WTC11 (cell line): Measurements from ENCODE around the gene PLEKHA5. TPM values are rescaled to one million over a fixed set of nuclear protein-coding genes. Genes with fewer than 3 reads are reported as not detected.

Source experiments
- ATAC-seq: fragments of 200-7000 bp; cut with Tn5 transposase; 2 replicates; pipeline ENCODE4 v1.10.0; 2021; ENCODE audit warnings: mild to moderate bottlenecking, moderate library complexity
- CTCF ChIA-PET: fragments of 300-600 bp; sonication (Branson Sonifier 250); formaldehyde crosslinking; loops from one replicate; lab custom pipeline; 2021; ENCODE audit warnings: antibody characterized with exemption; lab: Charles Lee
- POLR2A ChIA-PET: fragments of 350-600 bp; sonication (Branson Sonifier 250); formaldehyde crosslinking; loops from one replicate; lab custom pipeline; 2021; ENCODE audit warnings: antibody characterized with exemption; lab: Charles Lee
- DNase-seq: peaks from one replicate; pipeline ENCODE4 v3.0.0; 2021; ENCODE audit warnings: low spot score
- H3K27ac Mint-ChIP-seq: 2 replicates; pipeline ENCODE4 v1.8.0; 2021; ENCODE audit warnings: mixed read lengths
- H3K27me3 Mint-ChIP-seq: 2 replicates; pipeline ENCODE4 v1.8.0; 2021; ENCODE audit warnings: low read depth, mild to moderate bottlenecking, moderate library complexity, mixed read lengths
- H3K36me3 Mint-ChIP-seq: 2 replicates; pipeline ENCODE4 v1.8.0; 2021; ENCODE audit warnings: mixed read lengths
- H3K4me1 Mint-ChIP-seq: 2 replicates; pipeline ENCODE4 v1.8.0; 2022; ENCODE audit warnings: mixed read lengths
- H3K4me3 Mint-ChIP-seq: 2 replicates; pipeline ENCODE4 v1.8.0; 2021; ENCODE audit warnings: mild to moderate bottlenecking, moderate library complexity, mixed read lengths
- H3K9me3 Mint-ChIP-seq: 2 replicates; pipeline ENCODE4 v1.8.0; 2021; ENCODE audit warnings: mixed read lengths
- AFF4 ChIP-seq: sonication (generic); formaldehyde crosslinking; IDR thresholded peaks from 2 replicates; pipeline ENCODE4 v1.8.1; 2023; ENCODE audit warnings: mild to moderate bottlenecking, missing genetic modification reagents, borderline replicate concordance
- ATF1 ChIP-seq: sonication (generic); formaldehyde crosslinking; IDR thresholded peaks from 2 replicates; pipeline ENCODE4 v1.8.1; 2023; ENCODE audit warnings: mild to moderate bottlenecking, moderate library complexity, missing genetic modification reagents
- ATF2 ChIP-seq: sonication (generic); formaldehyde crosslinking; IDR thresholded peaks from 2 replicates; pipeline ENCODE4 v1.8.1; 2022; ENCODE audit warnings: low read depth, missing genetic modification reagents, borderline replicate concordance
- ATF6 ChIP-seq: sonication (generic); formaldehyde crosslinking; IDR thresholded peaks from 2 replicates; pipeline ENCODE4 v1.8.1; 2023; ENCODE audit warnings: mild to moderate bottlenecking, missing genetic modification reagents
- CDX4 ChIP-seq: fragments of 250-450 bp; sonication (Bioruptor Pico); IDR thresholded peaks from 2 replicates; pipeline ENCODE4 v1.9.0; 2021; ENCODE audit warnings: moderate library complexity, mild to moderate bottlenecking, inconsistent platforms, borderline replicate concordance
- ELF4 ChIP-seq: sonication (generic); formaldehyde crosslinking; IDR thresholded peaks from 2 replicates; pipeline ENCODE4 v1.8.1; 2022; ENCODE audit warnings: low read depth, mild to moderate bottlenecking, moderate library complexity, missing genetic modification reagents
- ESRRA ChIP-seq: sonication (generic); formaldehyde crosslinking; IDR thresholded peaks from 2 replicates; pipeline ENCODE4 v1.8.1; 2022; ENCODE audit warnings: mild to moderate bottlenecking, missing genetic modification reagents, borderline replicate concordance
- FOXP4 ChIP-seq: sonication (generic); formaldehyde crosslinking; IDR thresholded peaks from 2 replicates; pipeline ENCODE4 v1.8.0; 2022; ENCODE audit warnings: mild to moderate bottlenecking, missing genetic modification reagents
- GABPB1 ChIP-seq: sonication (generic); formaldehyde crosslinking; IDR thresholded peaks from 2 replicates; pipeline ENCODE4 v1.8.1; 2023; ENCODE audit warnings: mild to moderate bottlenecking, missing genetic modification reagents
- HMGA2 ChIP-seq: fragments of 250-450 bp; sonication (Bioruptor Pico); IDR thresholded peaks from 2 replicates; pipeline ENCODE4 v1.4.0; 2021; ENCODE audit warnings: mild to moderate bottlenecking, moderate library complexity
- MAX ChIP-seq: sonication (generic); formaldehyde crosslinking; IDR thresholded peaks from 2 replicates; pipeline ENCODE4 v1.8.0; 2022; ENCODE audit warnings: mild to moderate bottlenecking, missing genetic modification reagents
- NR2C2 ChIP-seq: sonication (generic); formaldehyde crosslinking; IDR thresholded peaks from 2 replicates; pipeline ENCODE4 v1.8.0; 2022; ENCODE audit warnings: mild to moderate bottlenecking, missing genetic modification reagents
- PRRX2 ChIP-seq: fragments of 250-450 bp; sonication (Bioruptor Pico); IDR thresholded peaks from 2 replicates; pipeline ENCODE4 v1.8.0; 2021; ENCODE audit warnings: mild to moderate bottlenecking
- SP1 ChIP-seq: sonication (generic); formaldehyde crosslinking; conservative IDR thresholded peaks from 2 replicates; pipeline ENCODE4 v1.8.1; 2022; ENCODE audit warnings: missing genetic modification reagents
- TCF7 ChIP-seq: sonication (generic); formaldehyde crosslinking; IDR thresholded peaks from 2 replicates; pipeline ENCODE4 v1.8.0; 2022; ENCODE audit warnings: mild to moderate bottlenecking, low read depth, missing genetic modification reagents, moderate library complexity
- ZNF281 ChIP-seq: sonication (generic); formaldehyde crosslinking; IDR thresholded peaks from 2 replicates; pipeline ENCODE4 v1.8.0; 2023; ENCODE audit warnings: mild to moderate bottlenecking, missing genetic modification reagents
- ZNF396 ChIP-seq: fragments of 250-450 bp; sonication (Bioruptor Pico); IDR thresholded peaks from 2 replicates; pipeline ENCODE4 v1.8.0; 2021; ENCODE audit warnings: mild to moderate bottlenecking, moderate library complexity, borderline replicate concordance
- ZNF512 ChIP-seq: sonication (generic); formaldehyde crosslinking; IDR thresholded peaks from 2 replicates; pipeline ENCODE4 v1.8.1; 2022; ENCODE audit warnings: missing genetic modification reagents, borderline replicate concordance
- total RNA-seq: library from RNA; stranded (reverse); gene quantifications from 3 replicates; pipeline ENCODE4 v1.2.3, GENCODE V29; 2021

PLEKHA5 gene
- total RNA-seq, 1 experiment from 2014 or later: 61.1 TPM

GRCh38 chr12:19150273-19150900 is 20.9 kb downstream of the PLEKHA5 start (continued):
- TF ChIP-seq ZNF281 (CRISPR knock-in tag): no peak
- TF ChIP-seq, all 79 proteins: peak for 0

- Mint-ChIP-seq H3K36me3 (peaks cover 26% of the 10 kb centered on the region), H3K9me3 (no peaks in the 10 kb centered on the region), H3K27me3 (no peaks in the 10 kb centered on the region), H3K27ac (peak overlapping the region; percentile 44), H3K4me3 (no peak overlapping the region), H3K4me1 (peaks cover 47% of the 10 kb centered on the region)
- CTCF ChIA-PET: no interaction called here
- ATAC-seq (no peak), DNase-seq (no peak)
- no peak for TF ChIP-seq ATF1 (CRISPR knock-in tag)
- no peak for TF ChIP-seq MAX (CRISPR knock-in tag)
- no peak for TF ChIP-seq ELF4 (CRISPR knock-in tag)
- no peak for TF ChIP-seq GABPB1 (CRISPR knock-in tag)
- TF ChIP-seq ESRRA: no peak
- POLR2A ChIA-PET: interaction anchor here (0.6 kb wide), 1 partner anchor 1219 kb away, joined by 3 read pairs; no protein-coding TSS in a partner anchor
These were observed 21.8 kb downstream of the PLEKHA5 start for GRCh38 chr12:19151298-19151697.

- CTCF ChIA-PET: no interaction called here
- H3K27me3 Mint-ChIP-seq: no peaks in the 10 kb centered on the region
- peak overlapping the region; percentile 55; the same call in 1 of the 2 replicates for H3K27ac Mint-ChIP-seq
- no peak for DNase-seq
- no peak for ATAC-seq
- peaks cover 50% of the 10 kb centered on the region for H3K4me1 Mint-ChIP-seq
- no peaks in the 10 kb centered on the region for H3K9me3 Mint-ChIP-seq
- no peak overlapping the region for H3K4me3 Mint-ChIP-seq
- H3K36me3 Mint-ChIP-seq: peaks cover 23% of the 10 kb centered on the region
- POLR2A ChIA-PET: no interaction called here
- TF ChIP-seq CDX4 (CRISPR knock-in tag) (no peak), SP1 (CRISPR knock-in tag) (no peak), ZNF512 (no peak), AFF4 (no peak), TCF7 (CRISPR knock-in tag) (no peak), ATF2 (no peak), HMGA2 (CRISPR knock-in tag) (no peak), PRRX2 (CRISPR knock-in tag) (no peak), ZNF396 (no peak), FOXP4 (CRISPR knock-in tag) (no peak), NR2C2 (no peak), ATF6 (CRISPR knock-in tag) (no peak)
These were observed 23.9 kb downstream of the PLEKHA5 start for GRCh38 chr12:19153396-19153795.
